HEK293T (cell line): Measurements from ENCODE around the gene TLE4.

Source experiments
- CTCF ChIA-PET: fragments of 350-600 bp; formaldehyde crosslinking; extraction: SDS; loops from one replicate; lab custom pipeline; 2021; ENCODE audit warnings: antibody characterized with exemption, inconsistent platforms; lab: Yijun Ruan, JAX
- POLR2A ChIA-PET: fragments of 350-600 bp; formaldehyde crosslinking; extraction: SDS; loops from one replicate; lab custom pipeline; 2020; ENCODE audit warnings: antibody characterized with exemption, inconsistent platforms; lab: Yijun Ruan, JAX
- DNase-seq: peaks from one replicate; pipeline ENCODE4 v3.0.0; 2012; ENCODE audit warnings: mixed read lengths; ENCODE audit errors: extremely low spot score
- ARNT ChIP-seq: fragments of 450-650 bp; IDR thresholded peaks from 2 replicates; pipeline ENCODE4 v1.6.1; 2017; ENCODE audit warnings: mild to moderate bottlenecking
- BHLHE40 ChIP-seq: fragments of 450-650 bp; IDR thresholded peaks from 2 replicates; pipeline ENCODE4 v1.6.1; 2016; ENCODE audit warnings: mild to moderate bottlenecking, moderate library complexity, borderline replicate concordance
- CTBP1 ChIP-seq: fragments of 450-650 bp; IDR thresholded peaks from 2 replicates; pipeline ENCODE4 v1.6.1; 2016; ENCODE audit warnings: borderline replicate concordance
- ELF4 ChIP-seq: fragments of 450-650 bp; IDR thresholded peaks from 2 replicates; pipeline ENCODE4 v1.6.1; 2017; ENCODE audit warnings: antibody characterized with exemption
- FOXA1 ChIP-seq: fragments of 450-650 bp; IDR thresholded peaks from 2 replicates; pipeline ENCODE4 v1.6.1; 2016; ENCODE audit warnings: mild to moderate bottlenecking
- FOXK2 ChIP-seq: fragments of 450-650 bp; IDR thresholded peaks from 2 replicates; pipeline ENCODE4 v1.6.1; 2016; ENCODE audit warnings: mild to moderate bottlenecking
- FOXM1 ChIP-seq: fragments of 450-650 bp; IDR thresholded peaks from 2 replicates; pipeline ENCODE4 v1.6.1; 2017; ENCODE audit warnings: mild to moderate bottlenecking, borderline replicate concordance
- HDGF ChIP-seq: fragments of 450-650 bp; IDR thresholded peaks from 2 replicates; pipeline ENCODE4 v1.6.1; 2017; ENCODE audit warnings: antibody characterized with exemption, borderline replicate concordance
- L3MBTL2 ChIP-seq: fragments of 450-650 bp; conservative IDR thresholded peaks from 2 replicates; pipeline ENCODE4 v1.6.1; 2016; ENCODE audit warnings: mild to moderate bottlenecking
- LEF1 ChIP-seq: fragments of 450-650 bp; IDR thresholded peaks from 2 replicates; pipeline ENCODE4 v1.6.1; 2017; ENCODE audit warnings: mild to moderate bottlenecking, borderline replicate concordance
- NFRKB ChIP-seq: fragments of 450-650 bp; IDR thresholded peaks from 2 replicates; pipeline ENCODE4 v1.6.1; 2016; ENCODE audit warnings: mild to moderate bottlenecking, moderate library complexity
- SP1 ChIP-seq: fragments of 450-650 bp; IDR thresholded peaks from 2 replicates; pipeline ENCODE4 v1.6.1; 2017
- SUZ12 ChIP-seq: fragments of 450-650 bp; IDR thresholded peaks from 2 replicates; pipeline ENCODE4 v1.6.1; 2016; ENCODE audit warnings: mild to moderate bottlenecking
- TARDBP ChIP-seq: fragments of 450-650 bp; IDR thresholded peaks from 2 replicates; pipeline ENCODE4 v1.6.1; 2016
- ZNF384 ChIP-seq: fragments of 450-650 bp; IDR thresholded peaks from 2 replicates; pipeline ENCODE4 v1.6.1; 2016
- TF ChIP-seq, protein P1 (sequence below): fragments of 450-650 bp; IDR thresholded peaks from 2 replicates; pipeline ENCODE4 v1.6.1; 2016

The TLE4 gene

DNA sequence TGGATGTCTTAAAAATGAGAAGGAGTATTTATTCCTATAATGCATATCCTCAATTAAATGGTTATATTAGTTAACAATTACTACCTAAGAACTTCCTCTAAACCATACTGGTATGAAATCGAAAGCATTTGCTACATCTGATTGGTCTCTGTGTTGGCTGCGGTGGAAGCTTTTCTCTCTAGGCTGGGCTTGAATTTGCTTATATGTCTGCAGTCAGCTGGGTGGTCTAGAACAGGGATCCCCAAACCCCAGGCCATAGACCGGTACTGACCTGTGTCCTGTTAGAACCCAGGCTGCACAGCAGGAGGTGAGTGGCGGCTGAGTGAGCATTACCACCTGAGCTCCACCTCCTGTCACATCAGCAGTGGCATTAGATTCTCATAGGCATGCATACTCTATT is 112.3 kb downstream of the TLE4 start:
- no peak for DNase-seq
- POLR2A ChIA-PET: interaction anchor here (1.1 to 2.7 kb wide), 2 partner anchors 17 to 112 kb away, joined by 3 to 12 read pairs; partner anchors contain the start of gene TLE4
- CTCF ChIA-PET: interaction anchor here (1.1 to 1.3 kb wide), 2 partner anchors 21 to 116 kb away, joined by 3 read pairs; no protein-coding TSS in a partner anchor
- TF ChIP-seq HDGF: no peak

DNA sequence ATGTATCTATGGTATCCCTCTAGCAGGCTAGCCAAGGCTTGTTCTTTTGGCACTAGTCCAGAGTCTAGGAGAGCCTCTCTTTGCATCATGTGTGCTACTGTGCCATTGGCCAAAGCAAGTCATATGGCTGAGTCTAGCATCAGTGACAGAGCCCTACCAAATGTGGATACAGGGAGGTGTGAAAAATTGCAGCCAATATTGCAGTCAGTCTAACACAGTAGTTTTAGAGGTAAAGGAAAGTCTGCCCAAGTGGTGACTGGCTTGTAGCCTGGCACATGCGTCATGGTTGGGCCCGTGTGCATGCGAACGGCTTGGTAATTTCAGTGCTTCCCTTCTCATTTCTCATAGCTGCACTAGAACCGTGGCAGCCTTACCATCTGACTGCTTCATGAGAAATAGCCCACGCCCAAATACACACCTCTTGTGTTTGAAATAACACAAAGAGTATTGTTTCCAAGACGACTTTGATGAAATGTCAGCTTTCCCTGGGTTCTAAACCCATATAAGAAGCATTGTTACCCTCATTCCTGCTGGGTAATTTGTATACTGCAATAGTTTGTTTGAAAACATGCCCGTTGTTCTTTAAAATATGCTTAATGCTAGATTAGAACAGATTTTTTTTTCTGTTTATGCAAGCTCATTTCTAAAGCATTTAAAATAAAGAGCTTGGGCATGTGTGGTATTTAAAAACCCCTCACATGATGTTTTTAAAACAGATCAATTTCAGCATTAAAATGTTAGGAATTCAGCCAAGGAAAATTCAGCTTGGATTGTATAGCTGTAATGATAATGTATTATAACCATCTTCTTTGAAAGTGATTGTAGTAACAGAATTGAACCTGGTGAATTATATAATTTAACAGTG is 113.2 kb downstream of the TLE4 start:
- no peak for TF ChIP-seq FOXA1
- no peak for TF ChIP-seq ARNT
- TF ChIP-seq ELF4: no peak
- TF ChIP-seq LEF1: no peak
- ChIA-PET POLR2A (interaction anchor here (2.7 kb wide), 1 partner anchor 113 kb away, joined by 12 read pairs; the partner anchor contains the start of gene TLE4), CTCF (interaction anchor here (0.6 to 1.3 kb wide), 5 partner anchors 11 to 549 kb away, joined by 3 to 5 read pairs (median 3); no protein-coding TSS in a partner anchor)
- DNase-seq: no peak

DNA sequence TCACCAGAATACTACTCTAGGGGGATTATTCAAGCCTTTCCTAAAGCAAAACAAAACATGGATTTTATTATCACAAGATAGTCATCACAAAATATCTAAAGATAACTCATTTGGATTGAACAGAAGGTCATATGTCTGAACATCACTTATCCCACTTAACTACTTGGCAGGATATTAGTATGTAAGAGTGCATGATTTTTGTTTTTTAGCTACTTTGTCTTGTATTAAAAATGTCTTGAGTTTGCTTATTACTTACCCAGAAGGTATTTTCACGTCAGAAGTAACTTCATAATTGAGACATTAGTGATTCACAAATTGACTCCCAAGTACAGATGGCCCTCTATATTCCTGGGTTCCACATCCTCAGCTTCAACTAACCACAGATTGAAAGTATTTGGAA is 113.8 kb downstream of the TLE4 start:
- TF ChIP-seq HDGF: no peak
- no peak for TF ChIP-seq SP1
- no peak for TF ChIP-seq NFRKB
- TF ChIP-seq CTBP1: no peak
- no peak for TF ChIP-seq FOXK2
- TF ChIP-seq, protein P1, sequence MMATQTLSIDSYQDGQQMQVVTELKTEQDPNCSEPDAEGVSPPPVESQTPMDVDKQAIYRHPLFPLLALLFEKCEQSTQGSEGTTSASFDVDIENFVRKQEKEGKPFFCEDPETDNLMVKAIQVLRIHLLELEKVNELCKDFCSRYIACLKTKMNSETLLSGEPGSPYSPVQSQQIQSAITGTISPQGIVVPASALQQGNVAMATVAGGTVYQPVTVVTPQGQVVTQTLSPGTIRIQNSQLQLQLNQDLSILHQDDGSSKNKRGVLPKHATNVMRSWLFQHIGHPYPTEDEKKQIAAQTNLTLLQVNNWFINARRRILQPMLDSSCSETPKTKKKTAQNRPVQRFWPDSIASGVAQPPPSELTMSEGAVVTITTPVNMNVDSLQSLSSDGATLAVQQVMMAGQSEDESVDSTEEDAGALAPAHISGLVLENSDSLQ: no peak
- no peak for TF ChIP-seq ZNF384
- no peak for TF ChIP-seq L3MBTL2
- TF ChIP-seq LEF1: no peak
- no peak for TF ChIP-seq SUZ12
- TF ChIP-seq BHLHE40: no peak
- no peak for TF ChIP-seq ELF4
- no peak for TF ChIP-seq FOXA1
- no peak for TF ChIP-seq FOXM1
- TF ChIP-seq ARNT: no peak
- POLR2A ChIA-PET: interaction anchor here (2.7 kb wide), 1 partner anchor 114 kb away, joined by 12 read pairs; the partner anchor contains the start of gene TLE4
- CTCF ChIA-PET: interaction anchor here (0.6 to 1.0 kb wide), 3 partner anchors 10 to 548 kb away, joined by 3 to 5 read pairs (median 4); no protein-coding TSS in a partner anchor
- DNase-seq: no peak

DNA sequence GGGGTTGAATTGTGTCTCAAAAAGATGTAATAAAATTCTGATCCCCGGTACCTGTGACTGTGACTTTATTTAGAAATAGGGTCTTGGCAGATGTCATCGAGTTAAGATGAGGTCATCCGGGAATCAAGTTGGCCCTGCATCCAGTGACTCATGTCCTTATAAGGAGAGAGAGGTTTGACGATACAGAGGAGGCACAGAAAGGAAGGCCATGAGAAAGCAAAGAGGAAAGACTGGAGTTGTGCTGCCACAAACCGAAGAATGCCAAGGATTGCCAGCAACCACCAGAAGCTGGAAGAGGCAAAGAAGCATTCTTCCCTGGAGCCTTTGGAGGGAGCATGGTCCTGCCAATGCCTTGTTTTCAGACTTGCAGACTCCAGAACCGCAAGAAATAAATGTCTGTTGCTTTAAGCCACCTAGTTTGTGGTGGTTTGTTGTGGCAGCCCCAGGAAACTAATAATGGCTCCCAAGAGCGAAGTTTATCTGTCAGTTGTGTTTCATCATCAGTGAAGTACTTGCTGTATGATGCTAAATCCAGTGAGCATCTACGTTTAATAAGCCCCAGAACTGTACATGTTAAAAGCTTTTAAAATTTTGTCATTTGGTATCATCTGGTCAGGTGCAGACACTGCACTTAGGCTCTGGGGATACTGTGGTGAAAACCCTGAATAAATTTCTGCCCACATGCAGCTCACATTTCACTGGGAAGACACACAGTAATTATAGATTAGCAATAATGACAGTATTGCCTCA is 114.8 kb downstream of the TLE4 start:
- no peak for TF ChIP-seq NFRKB
- TF ChIP-seq TARDBP: no peak
- TF ChIP-seq BHLHE40: no peak
- no peak for TF ChIP-seq L3MBTL2
- no peak for TF ChIP-seq CTBP1
- TF ChIP-seq, protein P1: no peak
- no peak for TF ChIP-seq SP1
- TF ChIP-seq SUZ12: no peak
- TF ChIP-seq ZNF384: no peak
- TF ChIP-seq HDGF: no peak
- TF ChIP-seq ELF4: no peak
- no peak for TF ChIP-seq LEF1
- TF ChIP-seq FOXK2: no peak
- TF ChIP-seq FOXA1: no peak
- TF ChIP-seq FOXM1: no peak
- no peak for TF ChIP-seq ARNT
- DNase-seq: peak; percentile 76
- ChIA-PET POLR2A (interaction anchor here (1.2 kb wide), 1 partner anchor 14 kb away, joined by 4 read pairs; no protein-coding TSS in a partner anchor), CTCF (no interaction called here)

DNA sequence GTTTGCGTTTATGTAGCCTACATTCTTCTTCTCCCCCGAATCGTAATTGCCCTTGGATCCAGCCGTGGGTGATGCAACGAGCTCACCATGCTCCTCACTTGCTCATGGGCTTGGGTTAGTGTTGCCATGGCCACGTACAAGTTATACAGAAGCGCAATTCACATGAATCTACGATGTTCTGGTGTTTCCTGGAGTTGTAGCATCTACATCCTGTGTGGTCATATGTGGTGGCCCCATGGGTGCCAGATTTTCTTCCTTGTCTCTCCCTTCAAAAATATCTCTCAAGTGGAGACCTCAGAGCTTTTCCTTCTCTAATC is 115.3 kb downstream of the TLE4 start:
- TF ChIP-seq FOXA1: no peak
- TF ChIP-seq FOXM1: no peak
- TF ChIP-seq SP1: no peak
- no peak for TF ChIP-seq BHLHE40
- TF ChIP-seq, protein P1: no peak
- TF ChIP-seq ARNT: no peak
- TF ChIP-seq ZNF384: no peak
- TF ChIP-seq CTBP1: no peak
- no peak for TF ChIP-seq L3MBTL2
- TF ChIP-seq NFRKB: no peak
- no peak for TF ChIP-seq ELF4
- no peak for TF ChIP-seq LEF1
- TF ChIP-seq SUZ12: no peak
- no peak for TF ChIP-seq HDGF
- TF ChIP-seq TARDBP: no peak
- TF ChIP-seq FOXK2: no peak
- ChIA-PET POLR2A (interaction anchor here (1.2 kb wide), 1 partner anchor 14 kb away, joined by 4 read pairs; no protein-coding TSS in a partner anchor), CTCF (no interaction called here)
- no peak for DNase-seq
